CD4-positive, alpha-beta T cell (primary cell): ENCODE measurements around the gene RPS19. TPM values are rescaled to one million over a fixed set of nuclear protein-coding genes. Genes with fewer than 3 reads are reported as not detected.

Experiments
- ATAC-seq: fragments of 200-7000 bp; cut with Tn5 transposase; one replicate; pipeline ENCODE4 v1.10.0; 2022; ENCODE audit warnings: mild to moderate bottlenecking; ENCODE audit not compliant: poor library complexity
- CTCF ChIA-PET: fragments of 350-600 bp; sonication (Branson Sonifier 250); formaldehyde crosslinking; loops from one replicate; lab custom pipeline; 2021; ENCODE audit warnings: antibody characterized with exemption, inconsistent platforms; lab: Charles Lee
- POLR2A ChIA-PET: fragments of 350-600 bp; sonication (Branson Sonifier 250); formaldehyde crosslinking; loops from one replicate; lab custom pipeline; 2021; ENCODE audit warnings: antibody characterized with exemption, inconsistent platforms; lab: Charles Lee
- DNase-seq, 14 experiments: peaks; one replicate each; pipeline ENCODE4 v3.0.0-alpha.2; 2013 to 2020; ENCODE audit warnings: mixed read lengths in 2 of 14
- H3K27ac ChIP-seq, 2 donors: one replicate each; pipeline versions ENCODE4 v1.5.1 to v1.7.0; 2013; ENCODE audit warnings: low read length in 2 of 2, low read depth in 1 of 2, mild to moderate bottlenecking in 1 of 2
- H3K27me3 ChIP-seq, 2 experiments: 1 replicate in 1 of 2; 2 replicates in 1 of 2; pipeline versions ENCODE4 v1.6.1 to v1.7.0; 2013; ENCODE audit warnings: low read length in 2 of 2, control low read depth in 1 of 2, mild to moderate bottlenecking in 1 of 2, moderate library complexity in 1 of 2; ENCODE audit not compliant: insufficient read depth in 2 of 2, control insufficient read depth in 1 of 2
- H3K36me3 ChIP-seq: one replicate; pipeline ENCODE4 v1.6.1; 2013; ENCODE audit warnings: low read length, control low read depth; ENCODE audit not compliant: insufficient read depth
- H3K4me1 ChIP-seq: one replicate; pipeline ENCODE4 v1.6.1; 2013; ENCODE audit warnings: low read length, control low read depth; ENCODE audit not compliant: insufficient read depth
- H3K4me3 ChIP-seq: one replicate; pipeline ENCODE4 v1.5.1; 2013; ENCODE audit warnings: mild to moderate bottlenecking, low read length, moderate library complexity
- H3K9me3 ChIP-seq, 2 experiments: 1 replicate in 1 of 2; 2 replicates in 1 of 2; pipeline versions ENCODE4 v1.6.1 to v1.7.0; 2013; ENCODE audit warnings: low read length in 2 of 2, mild to moderate bottlenecking in 2 of 2, control low read depth in 1 of 2, moderate library complexity in 1 of 2; ENCODE audit not compliant: control insufficient read depth in 1 of 2, insufficient read depth in 1 of 2
- H3K27ac Mint-ChIP-seq: one replicate; pipeline ENCODE4 v1.8.0; 2020; ENCODE audit warnings: mixed read lengths
- H3K27me3 Mint-ChIP-seq: one replicate; pipeline ENCODE4 v1.8.0; 2021; ENCODE audit warnings: mixed read lengths
- H3K36me3 Mint-ChIP-seq: one replicate; pipeline ENCODE4 v1.8.0; 2021; ENCODE audit warnings: low read depth, mixed read lengths
- H3K4me1 Mint-ChIP-seq: one replicate; pipeline ENCODE4 v1.8.0; 2021; ENCODE audit warnings: low read depth, mixed read lengths
- H3K4me3 Mint-ChIP-seq: one replicate; pipeline ENCODE4 v1.8.0; 2020; ENCODE audit warnings: mild to moderate bottlenecking, mixed read lengths
- H3K9me3 Mint-ChIP-seq: one replicate; pipeline ENCODE4 v1.8.0; 2020; ENCODE audit warnings: mixed read lengths
- intact Hi-C, 2 experiments: fragments of 100-400 bp; cut with DNase I in 1 of 2; cut with micrococcal nuclease in 1 of 2; formaldehyde crosslinking; loops; one replicate each; pipeline versions ENCODE4 v1.15.1 to v1.9.0; 2023 to 2025; cut with DNase I, micrococcal nuclease
- total RNA-seq, 174 experiments: library from RNA in 2 of 174; stranded (reverse) in 2 of 174; gene quantifications; one replicate each; pipeline ENCODE4 v1.2.3 and lab custom pipeline; 2021 to 2026
- TF ChIP-seq, protein P1 (sequence below): fragments of 200-600 bp; IDR thresholded peaks from one replicate; pipeline ENCODE4 v1.8.0; 2022; ENCODE audit warnings: antibody characterized with exemption, mild to moderate bottlenecking

Gene RPS19
- total RNA-seq, 2 experiments from 2014 or later: 3,668 to 3,697 TPM

DNA sequence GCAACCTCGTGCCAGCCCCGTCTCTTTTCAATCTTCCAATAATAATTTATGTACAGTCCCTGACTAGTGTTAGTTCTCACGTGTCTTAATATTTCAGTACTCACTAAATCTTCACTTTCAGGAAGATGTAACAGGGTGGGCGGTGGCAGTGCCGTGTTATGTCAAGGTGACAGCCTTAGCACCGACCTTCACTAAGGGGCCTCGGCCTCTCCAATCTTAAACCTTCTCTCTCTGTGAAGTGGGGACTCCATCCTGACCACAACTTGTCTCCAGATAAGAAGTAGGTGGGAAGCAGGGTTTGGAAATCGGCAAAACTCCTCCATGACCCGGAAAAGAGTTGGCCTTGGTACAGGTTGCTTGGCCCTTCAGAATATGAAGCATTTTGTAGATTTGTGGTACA is 1.8 kb downstream of the RPS19 start:
- ATAC-seq (no peak), DNase-seq (no peak)
- ChIA-PET CTCF (interaction anchor here (2.9 to 3.2 kb wide), 2 partner anchors 10 to 24 kb away, joined by 50 to 59 read pairs; partner anchors contain the start of gene ARHGEF1), POLR2A (interaction anchor here (1.9 to 3.2 kb wide), 4 partner anchors 11 to 26 kb away, joined by 6 to 184 read pairs (median 73); partner anchors contain the start of gene ARHGEF1)
- no peak overlapping the region for H3K4me3 ChIP-seq
- TF ChIP-seq, protein P1, sequence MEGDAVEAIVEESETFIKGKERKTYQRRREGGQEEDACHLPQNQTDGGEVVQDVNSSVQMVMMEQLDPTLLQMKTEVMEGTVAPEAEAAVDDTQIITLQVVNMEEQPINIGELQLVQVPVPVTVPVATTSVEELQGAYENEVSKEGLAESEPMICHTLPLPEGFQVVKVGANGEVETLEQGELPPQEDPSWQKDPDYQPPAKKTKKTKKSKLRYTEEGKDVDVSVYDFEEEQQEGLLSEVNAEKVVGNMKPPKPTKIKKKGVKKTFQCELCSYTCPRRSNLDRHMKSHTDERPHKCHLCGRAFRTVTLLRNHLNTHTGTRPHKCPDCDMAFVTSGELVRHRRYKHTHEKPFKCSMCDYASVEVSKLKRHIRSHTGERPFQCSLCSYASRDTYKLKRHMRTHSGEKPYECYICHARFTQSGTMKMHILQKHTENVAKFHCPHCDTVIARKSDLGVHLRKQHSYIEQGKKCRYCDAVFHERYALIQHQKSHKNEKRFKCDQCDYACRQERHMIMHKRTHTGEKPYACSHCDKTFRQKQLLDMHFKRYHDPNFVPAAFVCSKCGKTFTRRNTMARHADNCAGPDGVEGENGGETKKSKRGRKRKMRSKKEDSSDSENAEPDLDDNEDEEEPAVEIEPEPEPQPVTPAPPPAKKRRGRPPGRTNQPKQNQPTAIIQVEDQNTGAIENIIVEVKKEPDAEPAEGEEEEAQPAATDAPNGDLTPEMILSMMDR: no peak
- H3K36me3 Mint-ChIP-seq: peaks cover 60% of the 10 kb centered on the region
- peak overlapping the region in 1 of 2 donors; percentile 8 for H3K27ac ChIP-seq
- peaks cover 48% of the 10 kb centered on the region for H3K36me3 ChIP-seq
- peak overlapping the region; percentile 87 for H3K4me3 Mint-ChIP-seq
- H3K4me1 Mint-ChIP-seq: peaks cover 54% of the 10 kb centered on the region
- H3K27ac Mint-ChIP-seq: peak overlapping the region; percentile 86
- H3K9me3 Mint-ChIP-seq: no peaks in the 10 kb centered on the region
- H3K4me1 ChIP-seq: peaks cover 66% of the 10 kb centered on the region
- intact Hi-C loops: loop anchor here in 1 of 2 experiments (2.0 kb wide), 2 partner anchors 97 to 215 kb away; partner anchors contain the start of genes RABAC1 and ZNF574
- H3K27me3 Mint-ChIP-seq: no peaks in the 10 kb centered on the region
- no peaks in the 10 kb centered on the region for H3K9me3 ChIP-seq
- no peaks in the 10 kb centered on the region for H3K27me3 ChIP-seq

DNA sequence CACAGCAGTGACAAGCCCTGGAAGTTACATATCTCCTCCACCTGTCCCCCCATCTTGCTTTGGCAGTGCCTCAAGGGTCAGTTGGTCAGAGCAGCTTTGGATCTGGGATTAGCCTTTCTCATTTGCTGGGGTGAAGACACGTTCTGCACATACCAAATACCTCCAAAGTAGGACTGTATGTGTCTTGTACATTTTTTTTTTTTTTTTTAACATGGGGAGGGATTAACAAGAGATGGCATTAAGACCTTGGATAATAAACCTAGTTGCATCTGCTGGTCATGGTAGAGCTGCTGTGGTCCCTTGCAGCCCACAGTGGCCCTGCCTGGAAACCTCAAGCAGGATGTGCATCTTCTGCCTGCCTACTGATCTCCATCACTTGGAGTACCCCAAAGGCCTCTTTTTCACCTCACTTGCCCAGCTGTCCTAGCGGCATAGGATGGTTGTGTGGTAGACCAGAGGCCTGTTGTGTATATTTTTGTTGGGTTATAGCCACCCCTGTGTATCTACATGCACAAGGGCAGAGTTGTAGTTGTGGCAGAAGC is 2.5 kb downstream of the RPS19 start:
- ChIA-PET CTCF (interaction anchor here (1.2 to 3.1 kb wide), 4 partner anchors 11 to 97 kb away, joined by 3 to 12 read pairs (median 6); partner anchors contain the start of gene RABAC1), POLR2A (interaction anchor here (1.0 to 2.4 kb wide), 4 partner anchors 9 to 25 kb away, joined by 3 to 21 read pairs (median 4); no protein-coding TSS in a partner anchor)
- Mint-ChIP-seq H3K4me3 (peak overlapping the region; percentile 73), H3K4me1 (peaks cover 55% of the 10 kb centered on the region), H3K27me3 (no peaks in the 10 kb centered on the region), H3K9me3 (no peaks in the 10 kb centered on the region), H3K36me3 (peaks cover 60% of the 10 kb centered on the region), H3K27ac (peak overlapping the region; percentile 86)
- TF ChIP-seq, protein P1: no peak
- H3K4me1 ChIP-seq: peaks cover 73% of the 10 kb centered on the region
- DNase-seq: no peak
- intact Hi-C loops: no loop called here
- peak overlapping the region in 1 of 2 donors; percentile 5 for H3K27ac ChIP-seq
- no peaks in the 10 kb centered on the region for H3K9me3 ChIP-seq
- no peak overlapping the region for H3K4me3 ChIP-seq
- peaks cover 53% of the 10 kb centered on the region for H3K36me3 ChIP-seq
- no peaks in the 10 kb centered on the region for H3K27me3 ChIP-seq
- ATAC-seq: no peak

DNA sequence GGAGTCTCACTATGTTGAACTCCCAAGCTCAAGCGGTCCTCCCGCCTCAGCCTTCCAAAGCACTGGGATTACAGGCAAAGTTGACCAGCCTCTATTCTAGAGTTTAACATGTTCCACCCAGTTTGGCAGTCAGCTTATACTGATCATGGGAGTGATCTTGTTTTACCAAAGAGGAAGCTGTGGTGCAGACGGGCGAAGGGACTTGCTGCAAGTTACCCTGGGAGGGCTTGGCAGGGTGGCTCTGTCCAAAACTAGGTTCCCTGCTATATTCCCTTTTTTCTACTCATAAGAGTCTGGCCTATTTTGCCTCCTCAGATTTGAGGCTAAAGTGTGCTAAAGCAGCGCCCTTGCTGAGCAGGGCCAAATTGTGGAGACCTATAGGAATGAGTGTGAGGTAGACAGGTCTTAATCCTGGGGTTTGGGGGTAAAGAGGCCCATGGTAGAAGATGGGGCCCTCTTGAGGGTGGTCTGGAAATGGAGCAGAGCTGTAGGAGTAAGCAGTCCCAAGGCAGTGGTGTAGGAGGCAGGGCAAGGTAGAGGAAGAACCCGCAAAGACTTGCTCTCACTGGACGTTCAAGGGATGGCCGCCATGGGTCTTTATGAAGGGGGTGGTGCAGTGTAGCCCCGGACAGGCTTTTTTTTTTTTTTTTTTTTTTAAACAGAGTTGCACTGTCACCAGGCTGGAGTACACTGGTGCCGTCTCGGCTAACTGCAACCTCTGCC is 3.3 kb downstream of the RPS19 start:
- H3K4me3 Mint-ChIP-seq: no peak overlapping the region
- Histone ChIP-seq H3K27me3 (no peaks in the 10 kb centered on the region), H3K27ac (peak overlapping the region; percentile 5 to 26), H3K4me3 (no peak overlapping the region), H3K9me3 (no peaks in the 10 kb centered on the region), H3K4me1 (peaks cover 82% of the 10 kb centered on the region), H3K36me3 (peaks cover 59% of the 10 kb centered on the region)
- H3K27me3 Mint-ChIP-seq: no peaks in the 10 kb centered on the region
- ChIA-PET CTCF (interaction anchor here (1.2 to 3.1 kb wide), 4 partner anchors 10 to 96 kb away, joined by 3 to 12 read pairs (median 6); partner anchors contain the start of gene RABAC1), POLR2A (interaction anchor here (0.7 to 2.4 kb wide), 5 partner anchors 8 to 80 kb away, joined by 3 to 21 read pairs (median 3); no protein-coding TSS in a partner anchor)
- TF ChIP-seq, protein P1: no peak
- peak overlapping the region; percentile 86 for H3K27ac Mint-ChIP-seq
- intact Hi-C loops: no loop called here
- H3K36me3 Mint-ChIP-seq: peaks cover 69% of the 10 kb centered on the region
- no peaks in the 10 kb centered on the region for H3K9me3 Mint-ChIP-seq
- peaks cover 63% of the 10 kb centered on the region for H3K4me1 Mint-ChIP-seq
- ATAC-seq: no peak
- no peak for DNase-seq
